ENCODE results near the gene IP6K1. TPM values are rescaled to one million over a fixed set of nuclear protein-coding genes. Genes with fewer than 3 reads are reported as not detected.

The IP6K1 gene
- total and polyA plus RNA-seq, 10 of the 15 experiments (the other 5 are each of a cell fraction or from before 2014, with no cell fraction given) = 1.3 to 30.6 (median 18.2) TPM

- TF ChIP-seq ELK1 (IDR thresholded peaks at IDR 0.05; ENCODE audit: low read depth, low read length) = no peak
- peak; percentile 96 for TF ChIP-seq CREB1 (IDR thresholded peaks at IDR 0.05; ENCODE audit: low read depth)
- peak; percentile 31 for TF ChIP-seq SMAD1 (IDR thresholded peaks at IDR 0.05; ENCODE audit: low read depth, partially characterized antibody)
- TF ChIP-seq CHD1 (IDR thresholded peaks at IDR 0.05; ENCODE audit: low read depth, low read length) = peak; percentile 76; the same call in 1 of the 2 replicates
- no peak for TF ChIP-seq POU2F2 (IDR thresholded peaks at IDR 0.05; ENCODE audit: borderline replicate concordance, low read depth, low read length)
- no peak for TF ChIP-seq RCOR1 (conservative IDR thresholded peaks at IDR 0.05; ENCODE audit: low read depth, low read length)
- TF ChIP-seq MYB (IDR thresholded peaks at IDR 0.05; ENCODE audit: borderline replicate concordance, low read depth, low read length) = no peak
- TF ChIP-seq CBX5 (IDR thresholded peaks at IDR 0.05; ENCODE audit: low read depth) = no peak
- no peak for TF ChIP-seq PAX5 (IDR thresholded peaks at IDR 0.05; ENCODE audit: borderline replicate concordance, low read depth, low read length)
- TF ChIP-seq BHLHE40 (IDR thresholded peaks at IDR 0.05; ENCODE audit: borderline replicate concordance in 1 of 2, low read depth in 2 of 2, low read length in 1 of 2) = peak in 1 of 2 experiments; percentile 50; a peak in 1 of 4 replicates
- TF ChIP-seq E4F1 (IDR thresholded peaks at IDR 0.05; ENCODE audit: borderline replicate concordance, partially characterized antibody) = peak; percentile 32
- no peak for TF ChIP-seq SKIL (IDR thresholded peaks at IDR 0.05; ENCODE audit: low read depth, poor library complexity, severe bottlenecking)
- no peak for TF ChIP-seq RAD21 (IDR thresholded peaks at IDR 0.05; ENCODE audit: insufficient read depth, low read depth, low read length)
- no peak; the same call in 1 of the 2 replicates for TF ChIP-seq ATF3 (IDR thresholded peaks at IDR 0.05; ENCODE audit: borderline replicate concordance, extremely low read depth, low read depth, low read length)
- TF ChIP-seq RFX5 (IDR thresholded peaks at IDR 0.05; ENCODE audit: low read depth, low read length) = 0 out of 2 replicates have a peak, but pooled peaks have one; percentile 49
- TF ChIP-seq MEF2A (IDR thresholded peaks at IDR 0.05; ENCODE audit: insufficient read depth, low read depth, low read length) = no peak
- TF ChIP-seq POLR2AphosphoS2 (IDR thresholded peaks at IDR 0.05; ENCODE audit: low read depth, low read length) = peak; percentile 88
- TF ChIP-seq SRF (IDR thresholded peaks at IDR 0.05; ENCODE audit: low read depth in 2 of 2, low read length in 2 of 2) = peak in 1 of 2 experiments; percentile 61; a peak in 2 of 4 replicates
- no peak for TF ChIP-seq KLF5 (IDR thresholded peaks at IDR 0.05; ENCODE audit: partially characterized antibody)
- no peak for TF ChIP-seq USF1 (IDR thresholded peaks at IDR 0.05; ENCODE audit: borderline replicate concordance, extremely low read length, insufficient read depth, low read depth, low read length)
These were observed 62.5 kb downstream of the IP6K1 start, which contains the start of gene GMPPB (continued) for GRCh38 chr3:49723628-49724551.
